ENCODE measurements around the gene RPL18A. TPM values are rescaled to one million over a fixed set of nuclear protein-coding genes. Genes with fewer than 3 reads are reported as not detected.

RPL18A gene
- total and polyA plus RNA-seq, 2 of the 13 experiments (the other 11 are each of a cell fraction or from before 2014, with no cell fraction given): 1,471 to 2,004 TPM

GRCh38 chr19:17889609-17890214, 30.0 kb downstream of the RPL18A start (continued):
- TF ChIP-seq MAFK (conservative IDR thresholded peaks at IDR 0.05 in 1 of 2, IDR thresholded peaks at IDR 0.05 in 1 of 2; ENCODE audit: low read length in 2 of 2) (no peak), ZSCAN22 (CRISPR knock-in tag; IDR thresholded peaks at IDR 0.05) (no peak), ZBTB37 (CRISPR knock-in tag; IDR thresholded peaks at IDR 0.05) (no peak), RFX5 (IDR thresholded peaks at IDR 0.05; ENCODE audit: low read depth, low read length) (no peak), HES4 (CRISPR knock-in tag; IDR thresholded peaks at IDR 0.05; ENCODE audit: borderline replicate concordance) (no peak), RNF219 (CRISPR knock-in tag; IDR thresholded peaks at IDR 0.05) (no peak), THAP7 (CRISPR knock-in tag; IDR thresholded peaks at IDR 0.05) (no peak), GRHL1 (CRISPR knock-in tag; conservative IDR thresholded peaks at IDR 0.05) (no peak), EP300 (IDR thresholded peaks at IDR 0.05; ENCODE audit: low read depth in 2 of 2, low read length in 2 of 2) (no peak), EP300 (CRISPR knock-in tag; IDR thresholded peaks at IDR 0.05; ENCODE audit: borderline replicate concordance) (no peak), ZNF646 (CRISPR knock-in tag; IDR thresholded peaks at IDR 0.05) (no peak), RFX3 (CRISPR knock-in tag; IDR thresholded peaks at IDR 0.05) (no peak), CAMTA2 (CRISPR knock-in tag; IDR thresholded peaks at IDR 0.05; ENCODE audit: borderline replicate concordance) (no peak)

Measured in HepG2 (cell line).